ENCODE results near the gene SLC24A3.

GRCh38 chr20:19368351-19368750 lies 155.9 kb downstream of the SLC24A3 start:
- TF ChIP-seq POLR2A (IDR thresholded peaks at IDR 0.05) (no peak), CTCF (IDR thresholded peaks at IDR 0.05) (no peak)
